ENCODE measurements around the gene RNF215. TPM values are rescaled to one million over a fixed set of nuclear protein-coding genes. Genes with fewer than 3 reads are reported as not detected.

Gene RNF215
- total and polyA plus RNA-seq, 2 donors (not counting 3 experiments of a cell fraction or from before 2014, with no cell fraction given), result 16.7 to 26.9 TPM

GRCh38 chr22:30406400-30406799, 19.2 kb upstream of the RNF215 start:
- peaks cover 6% of the 10 kb centered on the region for H3K4me1 ChIP-seq (ENCODE audit: control insufficient read depth, extremely low read depth, insufficient read depth, low read length)
- no peak overlapping the region for H3K4me2 ChIP-seq (ENCODE audit: insufficient read depth, low read length)
- FAIRE-seq, result no peak
- intact Hi-C loops (cut with micrococcal nuclease) (no loop called here), dilution Hi-C loops (cut with MboI; ENCODE audit: extremely low pct_ligation_motif_present, low sequenced_read_pairs) (no loop called here)
- BruUV-seq (replicated peaks), result no TSS peak
- ChIA-PET POLR2A (no interaction called here), CTCF (interaction anchor here (1.8 to 4.1 kb wide), 2 partner anchors 9 to 20 kb away, joined by 4 to 21 read pairs; partner anchors contain the start of gene SEC14L2)
- no peaks in the 10 kb centered on the region for H3K27me3 ChIP-seq (ENCODE audit: control insufficient read depth in 2 of 2, insufficient read depth in 2 of 2, low read length in 2 of 2)
- no peak overlapping the region for H2AFZ ChIP-seq (ENCODE audit: low read depth, low read length)
- no peaks in the 10 kb centered on the region for H3K9me1 ChIP-seq (replicated peaks; ENCODE audit: control insufficient read depth, extremely low read depth, insufficient read depth, low read length)
- TF ChIP-seq GATA2 (IDR thresholded peaks at IDR 0.05; ENCODE audit: insufficient read depth, insufficient read length, low read depth, low read length), result no peak
- no peak for TF ChIP-seq FOS (IDR thresholded peaks at IDR 0.05; ENCODE audit: borderline replicate concordance, insufficient read depth, low read length)
- no peak overlapping the region for H3K4me3 ChIP-seq (replicated peaks in 1 of 3; ENCODE audit: insufficient read depth in 1 of 3, low read depth in 1 of 3, low read length in 3 of 3)
- H3K27ac ChIP-seq (ENCODE audit: insufficient read depth, low read depth, low read length), result no peak overlapping the region
- no peaks in the 10 kb centered on the region for H3K9me3 ChIP-seq (replicated peaks; ENCODE audit: control insufficient read depth, insufficient read depth, low read length)
- H3K79me2 ChIP-seq (ENCODE audit: control insufficient read depth, insufficient read depth, low read length), result peaks cover 15% of the 10 kb centered on the region
- DNase-seq (ENCODE audit: low read depth, low spot score), result no peak
- H3K9ac ChIP-seq (replicated peaks; ENCODE audit: extremely low read depth, insufficient read depth, low read length), result no peak overlapping the region
- peaks cover 3 to 28% of the 10 kb centered on the region in 2 experiments for H3K36me3 ChIP-seq (ENCODE audit: control insufficient read depth in 2 of 2, extremely low read depth in 1 of 2, insufficient read depth in 2 of 2, low read length in 2 of 2)
- H4K20me1 ChIP-seq (replicated peaks; ENCODE audit: control insufficient read depth, extremely low read depth, insufficient read depth, low read length), result no peaks in the 10 kb centered on the region

GRCh38 chr22:30405731-30406130, 18.5 kb upstream of the RNF215 start:
- Histone ChIP-seq H3K4me3 (replicated peaks in 1 of 3; ENCODE audit: insufficient read depth in 1 of 3, low read depth in 1 of 3, low read length in 3 of 3) (no peak overlapping the region), H3K4me1 (ENCODE audit: control insufficient read depth, extremely low read depth, insufficient read depth, low read length) (peaks cover 6% of the 10 kb centered on the region), H3K36me3 (ENCODE audit: control insufficient read depth in 2 of 2, extremely low read depth in 1 of 2, insufficient read depth in 2 of 2, low read length in 2 of 2) (peaks cover 3 to 22% of the 10 kb centered on the region in 2 experiments), H3K9me1 (replicated peaks; ENCODE audit: control insufficient read depth, extremely low read depth, insufficient read depth, low read length) (no peaks in the 10 kb centered on the region), H3K9ac (replicated peaks; ENCODE audit: extremely low read depth, insufficient read depth, low read length) (no peak overlapping the region), H3K27ac (ENCODE audit: insufficient read depth, low read depth, low read length) (no peak overlapping the region), H4K20me1 (replicated peaks; ENCODE audit: control insufficient read depth, extremely low read depth, insufficient read depth, low read length) (no peaks in the 10 kb centered on the region), H2AFZ (ENCODE audit: low read depth, low read length) (no peak overlapping the region), H3K9me3 (replicated peaks; ENCODE audit: control insufficient read depth, insufficient read depth, low read length) (no peaks in the 10 kb centered on the region), H3K4me2 (ENCODE audit: insufficient read depth, low read length) (no peak overlapping the region), H3K79me2 (ENCODE audit: control insufficient read depth, insufficient read depth, low read length) (peaks cover 15% of the 10 kb centered on the region), H3K27me3 (ENCODE audit: control insufficient read depth in 2 of 2, insufficient read depth in 2 of 2, low read length in 2 of 2) (no peaks in the 10 kb centered on the region)
- no TSS peak for BruUV-seq (replicated peaks)
- no peak for FAIRE-seq
- ChIA-PET POLR2A (no interaction called here), CTCF (interaction anchor here (1.8 to 4.1 kb wide), 2 partner anchors 8 to 21 kb away, joined by 4 to 21 read pairs; partner anchors contain the start of gene SEC14L2)
- dilution Hi-C loops (cut with MboI; ENCODE audit: extremely low pct_ligation_motif_present, low sequenced_read_pairs) (no loop called here), intact Hi-C loops (cut with micrococcal nuclease) (no loop called here)
- TF ChIP-seq MAX (IDR thresholded peaks at IDR 0.05; ENCODE audit: insufficient read depth, insufficient read length), result no peak
- TF ChIP-seq POLR2AphosphoS5 (IDR thresholded peaks at IDR 0.05; ENCODE audit: insufficient read depth, low read depth, low read length), result no peak
- no peak for TF ChIP-seq POLR2A (IDR thresholded peaks at IDR 0.05; ENCODE audit: low read depth, low read length)
- TF ChIP-seq FOS (IDR thresholded peaks at IDR 0.05; ENCODE audit: borderline replicate concordance, insufficient read depth, low read length), result no peak
- TF ChIP-seq CTCF (IDR thresholded peaks at IDR 0.05; ENCODE audit: extremely low read depth in 1 of 2, insufficient read depth in 1 of 2, low read depth in 1 of 2, low read length in 2 of 2), result no peak
- no peak for TF ChIP-seq GATA2 (IDR thresholded peaks at IDR 0.05; ENCODE audit: insufficient read depth, insufficient read length, low read depth, low read length)
- no peak for TF ChIP-seq JUN (IDR thresholded peaks at IDR 0.05; ENCODE audit: borderline replicate concordance, insufficient read depth, insufficient read length, low read depth)
- TF ChIP-seq MYC (IDR thresholded peaks at IDR 0.05; ENCODE audit: low read depth, low read length), result no peak
- TF ChIP-seq EZH2 (IDR thresholded peaks at IDR 0.05; ENCODE audit: borderline replicate concordance, low read depth, low read length, severe bottlenecking), result no peak
- DNase-seq (ENCODE audit: low read depth, low spot score), result no peak
